GM19463 (cell line): Measurements from ENCODE around the gene ANO1.

Source experiments
- ATAC-seq: cut with Tn5 transposase; IDR thresholded peaks from one replicate; pipeline ENCODE4 v1.9.1; 2021; ENCODE audit warnings: mild to moderate bottlenecking, moderate library complexity; ENCODE audit not compliant: unreplicated experiment

ANO1 gene

DNA sequence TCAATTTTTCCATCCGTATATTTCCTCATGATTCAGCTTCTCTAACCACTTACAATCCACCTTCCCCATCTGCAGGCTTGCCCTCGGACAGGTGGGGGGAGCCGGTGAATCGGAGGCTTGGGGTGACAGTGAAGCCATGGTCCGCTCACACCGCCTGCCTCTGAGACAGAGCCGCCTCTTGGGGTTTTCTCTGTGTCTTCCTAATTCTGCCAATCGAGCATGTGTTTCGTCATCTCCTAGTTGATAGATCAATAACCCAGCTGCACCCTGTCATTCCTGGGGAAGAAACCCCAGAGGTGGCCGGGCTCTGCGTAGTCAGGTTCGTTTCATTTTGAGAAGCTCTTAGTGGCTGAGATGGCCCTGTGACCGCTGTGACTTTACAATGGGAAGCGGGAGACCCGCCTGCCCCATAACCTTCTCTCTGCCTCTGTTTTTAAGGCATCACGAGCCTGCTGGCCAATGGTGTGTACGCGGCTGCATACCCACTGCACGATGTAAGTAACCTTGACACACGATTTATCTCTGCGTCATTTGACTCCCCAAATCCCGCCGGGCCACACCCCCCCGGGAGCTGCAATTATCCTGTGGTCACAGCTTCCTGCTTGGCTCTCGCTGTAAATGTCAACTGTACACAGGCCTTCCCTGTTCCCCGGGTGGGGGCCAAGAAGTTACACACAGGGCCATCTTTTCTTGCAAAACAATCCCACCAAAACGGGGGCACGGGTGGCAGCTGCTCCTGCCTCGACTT, 33.3 kb downstream of the ANO1 start:
- ATAC-seq = no peak

DNA sequence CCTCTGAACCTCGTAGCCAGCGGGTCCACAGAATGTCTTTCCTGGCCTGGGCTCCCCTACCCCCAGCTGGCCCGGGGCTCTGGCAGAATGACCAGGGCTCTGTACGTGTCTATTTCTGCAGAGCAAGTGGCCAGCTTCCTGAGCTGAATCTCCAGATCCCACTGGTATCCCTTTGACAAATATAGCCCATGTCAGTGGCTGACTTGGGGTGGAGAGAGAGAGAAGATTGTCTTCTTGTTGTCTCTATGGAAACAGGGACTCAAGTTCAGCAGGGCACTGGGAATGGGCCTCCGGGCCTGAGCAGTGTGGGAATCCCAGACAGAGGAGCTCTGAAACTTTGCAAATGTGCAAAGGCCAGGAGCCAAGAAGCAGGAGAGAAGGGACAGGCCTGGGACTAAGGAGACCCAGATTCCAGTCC, 33.9 kb downstream of the ANO1 start:
- no peak for ATAC-seq

DNA sequence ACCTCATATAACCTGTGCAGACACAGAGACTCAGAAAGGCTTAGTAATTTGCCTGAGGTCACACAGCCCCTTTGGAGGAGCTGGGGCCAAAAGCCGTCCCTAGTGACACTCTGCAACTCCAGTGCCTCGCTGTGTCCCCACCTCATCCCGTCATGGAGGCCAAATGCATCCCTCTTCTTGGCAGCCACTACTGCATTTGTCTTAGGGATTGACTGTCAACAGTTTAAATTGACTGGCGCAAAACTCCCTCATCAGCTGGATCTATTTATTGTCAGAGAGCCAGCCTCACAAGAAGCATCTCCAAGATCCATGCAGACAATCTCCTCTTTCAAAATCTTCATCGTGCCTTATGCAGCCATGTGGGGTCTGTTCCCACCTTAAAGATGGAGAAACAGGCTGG, 35.7 kb downstream of the ANO1 start:
- no peak for ATAC-seq

DNA sequence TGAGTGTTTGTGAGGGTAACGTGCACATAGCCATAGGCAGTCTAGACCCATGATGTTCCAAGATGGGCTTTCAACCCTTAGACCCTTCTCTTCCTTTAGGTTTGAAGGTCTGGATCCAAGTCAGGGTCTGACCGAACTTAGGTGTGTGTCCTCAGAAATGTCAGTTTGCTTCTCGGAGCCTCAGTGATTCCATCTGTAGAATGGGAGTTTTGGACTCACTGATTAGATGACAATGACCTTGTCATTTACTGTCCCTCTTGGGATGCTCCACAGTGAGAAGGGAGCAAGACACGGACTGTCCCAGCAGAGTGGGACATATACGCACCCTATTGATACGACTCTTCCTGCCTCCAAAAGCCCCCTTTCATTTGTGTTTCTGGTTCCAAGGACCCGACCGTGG, 37.7 kb downstream of the ANO1 start:
- ATAC-seq = no peak

DNA sequence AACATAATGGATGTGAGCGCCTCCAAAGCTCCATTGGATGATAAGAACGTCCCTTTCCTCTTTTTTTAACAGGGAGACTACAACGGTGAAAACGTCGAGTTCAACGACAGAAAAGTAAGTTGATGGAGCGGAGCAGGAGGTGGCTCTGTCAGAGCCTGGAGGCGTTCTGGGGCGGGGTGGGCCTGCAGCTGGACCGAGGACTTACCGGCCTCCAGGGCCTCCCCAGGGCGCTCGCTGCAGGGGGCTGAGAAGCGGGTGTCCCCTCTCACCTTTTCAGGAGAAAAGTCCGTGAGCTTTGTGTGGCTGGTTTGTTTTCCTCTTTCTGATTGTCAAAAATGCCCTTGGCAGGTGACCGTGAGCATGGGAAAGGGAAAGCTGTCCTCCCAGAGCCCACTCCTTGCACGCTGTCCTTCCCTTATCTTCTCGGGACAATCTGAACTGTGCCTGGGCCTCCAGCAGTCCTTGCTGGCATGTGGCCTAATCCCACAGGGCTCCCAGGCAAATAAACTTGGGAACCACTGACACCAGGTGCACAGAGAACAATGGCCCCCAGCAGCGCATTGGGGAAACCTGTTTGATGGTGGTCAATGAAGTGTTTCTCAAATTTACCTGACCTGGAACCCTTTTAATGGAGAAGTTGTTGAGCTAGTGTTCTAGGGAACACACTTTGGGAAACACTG, 38.4 kb downstream of the ANO1 start:
- no peak for ATAC-seq

DNA sequence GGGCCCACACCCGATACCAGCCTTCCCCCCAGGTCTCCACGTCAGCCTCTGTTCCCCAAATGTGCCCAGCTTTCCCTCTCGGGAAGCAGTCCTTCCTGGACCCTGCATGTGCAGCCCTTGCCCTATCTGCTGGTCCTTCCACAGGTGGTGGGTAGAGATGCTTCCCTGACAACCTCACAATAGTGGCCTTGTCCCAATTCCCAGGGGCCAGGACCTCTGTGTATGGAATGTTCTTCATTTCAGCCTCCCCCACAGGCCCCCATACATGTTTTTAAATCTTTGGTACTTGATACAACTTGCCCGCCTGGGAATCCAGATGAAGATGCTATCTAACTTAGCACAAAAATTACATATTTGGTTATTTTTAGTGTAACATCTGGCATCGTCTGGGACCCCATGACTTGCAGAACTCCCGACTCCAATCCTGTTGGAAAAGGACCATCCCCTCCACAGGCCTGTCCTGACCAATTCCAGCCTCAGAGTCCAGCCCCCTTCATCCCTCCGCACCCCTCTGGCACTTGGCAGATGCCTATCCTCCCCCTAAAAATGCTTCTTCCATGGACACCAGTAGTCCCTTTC, 39.5 kb downstream of the ANO1 start:
- ATAC-seq = no peak

DNA sequence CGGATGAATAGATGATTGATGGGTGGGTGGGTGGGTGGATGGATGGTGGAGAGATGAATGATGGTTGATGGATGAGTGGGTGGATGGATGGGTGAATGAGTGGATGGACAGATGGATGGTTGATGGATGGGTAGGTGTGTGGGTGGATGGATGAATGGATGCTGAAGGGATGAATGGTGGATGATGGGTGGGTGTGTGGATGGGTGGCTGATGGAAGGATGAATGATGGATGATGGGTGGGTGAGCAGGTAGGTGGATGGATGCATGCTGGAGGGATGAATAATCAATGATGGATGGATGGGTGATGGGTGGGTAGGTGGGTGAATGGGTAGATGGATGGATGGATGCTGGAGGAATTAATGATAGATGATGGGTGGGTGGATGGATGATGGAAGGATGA, 40.5 kb downstream of the ANO1 start:
- ATAC-seq = no peak

DNA sequence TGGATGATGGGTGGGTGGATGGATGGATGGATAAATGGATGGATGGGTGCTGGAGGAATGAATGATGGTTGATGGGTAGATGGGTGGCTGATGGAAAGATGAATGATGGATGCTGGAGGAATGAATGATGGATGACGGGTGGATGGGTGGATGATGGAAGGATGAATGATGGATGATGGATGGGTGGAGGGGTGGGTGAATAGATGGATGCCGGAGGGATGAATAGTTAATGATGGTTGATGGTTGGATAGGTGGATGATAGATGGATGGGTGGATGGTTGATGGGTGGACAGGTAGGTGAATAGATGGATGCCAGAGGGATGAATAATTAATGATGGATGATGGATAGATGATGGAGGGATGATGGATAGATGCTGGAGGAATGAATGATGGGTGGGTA, 41.4 kb downstream of the ANO1 start:
- ATAC-seq = no peak

DNA sequence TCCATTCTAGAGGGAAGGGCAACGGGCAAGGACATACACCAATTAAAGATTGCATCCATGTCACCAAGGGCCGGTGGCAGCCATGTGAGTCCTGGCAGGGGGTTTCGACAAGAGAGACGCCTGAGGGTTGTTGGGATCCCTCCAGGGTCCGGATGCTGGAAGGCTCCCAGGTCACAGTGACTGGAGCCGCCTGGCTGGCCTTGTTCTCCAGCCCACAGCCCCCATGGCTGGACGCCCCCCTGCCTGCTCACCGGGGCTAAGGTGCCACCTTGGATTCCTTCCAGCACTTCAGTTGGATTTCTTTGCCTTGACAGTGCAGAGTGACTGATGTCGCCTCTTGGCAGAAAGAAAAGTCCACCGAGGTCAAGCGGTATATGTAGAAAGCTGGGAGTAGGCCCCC, 42.6 kb downstream of the ANO1 start:
- ATAC-seq = no peak

DNA sequence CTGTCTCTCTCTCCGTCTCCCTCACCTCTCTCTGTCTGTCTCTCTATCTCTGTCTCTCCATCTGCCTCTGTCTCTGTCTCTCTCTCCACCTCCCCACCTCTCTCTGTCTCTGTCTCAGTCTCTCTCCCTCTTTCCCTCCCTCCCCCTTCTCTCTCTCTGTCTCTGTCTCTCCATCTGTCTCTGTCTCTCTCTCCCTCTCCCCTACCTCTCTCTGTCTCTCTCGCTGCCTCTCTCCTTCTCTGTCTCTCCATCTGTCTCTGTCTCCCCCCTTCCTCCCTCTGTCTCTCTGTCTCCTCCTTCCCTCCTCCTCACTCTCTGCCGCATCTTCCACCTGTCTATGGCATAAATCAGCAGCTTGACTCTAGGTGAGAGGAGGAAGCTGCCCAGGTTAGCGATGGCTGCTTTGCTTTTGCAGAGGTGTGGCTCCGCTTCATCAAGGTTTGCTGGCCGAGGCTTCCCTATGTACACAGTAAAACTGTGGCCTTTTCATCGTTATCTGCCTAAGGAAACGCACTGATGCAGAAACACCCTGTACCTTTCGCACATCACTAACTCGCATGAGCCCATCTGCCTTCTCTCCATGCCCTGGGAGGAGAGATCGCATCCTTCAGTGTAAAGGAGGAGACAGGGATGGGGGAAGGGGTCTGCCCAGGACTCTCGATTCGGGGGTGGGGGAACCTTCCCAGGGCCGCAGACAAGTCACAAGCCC, 44.5 kb downstream of the ANO1 start:
- ATAC-seq = no peak

DNA sequence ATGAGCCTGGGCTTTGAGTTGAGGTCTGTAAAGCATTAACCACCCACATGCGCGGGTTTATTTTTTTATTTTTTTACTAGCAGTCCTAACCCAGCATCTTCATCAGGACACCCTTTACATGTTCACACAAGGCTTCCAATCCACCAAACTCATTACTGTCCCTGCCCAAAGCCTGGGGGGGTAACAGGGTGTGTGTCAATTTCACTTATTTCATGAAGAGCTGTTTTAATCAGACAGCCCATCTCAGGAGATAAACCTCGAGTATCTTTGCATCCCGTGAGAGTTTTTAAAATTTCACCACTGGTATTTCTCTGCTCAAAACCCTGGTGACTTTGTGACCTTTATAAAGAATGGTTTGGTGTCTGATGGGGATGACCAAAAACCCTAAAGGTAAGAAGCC, 45.6 kb downstream of the ANO1 start:
- ATAC-seq = no peak

DNA sequence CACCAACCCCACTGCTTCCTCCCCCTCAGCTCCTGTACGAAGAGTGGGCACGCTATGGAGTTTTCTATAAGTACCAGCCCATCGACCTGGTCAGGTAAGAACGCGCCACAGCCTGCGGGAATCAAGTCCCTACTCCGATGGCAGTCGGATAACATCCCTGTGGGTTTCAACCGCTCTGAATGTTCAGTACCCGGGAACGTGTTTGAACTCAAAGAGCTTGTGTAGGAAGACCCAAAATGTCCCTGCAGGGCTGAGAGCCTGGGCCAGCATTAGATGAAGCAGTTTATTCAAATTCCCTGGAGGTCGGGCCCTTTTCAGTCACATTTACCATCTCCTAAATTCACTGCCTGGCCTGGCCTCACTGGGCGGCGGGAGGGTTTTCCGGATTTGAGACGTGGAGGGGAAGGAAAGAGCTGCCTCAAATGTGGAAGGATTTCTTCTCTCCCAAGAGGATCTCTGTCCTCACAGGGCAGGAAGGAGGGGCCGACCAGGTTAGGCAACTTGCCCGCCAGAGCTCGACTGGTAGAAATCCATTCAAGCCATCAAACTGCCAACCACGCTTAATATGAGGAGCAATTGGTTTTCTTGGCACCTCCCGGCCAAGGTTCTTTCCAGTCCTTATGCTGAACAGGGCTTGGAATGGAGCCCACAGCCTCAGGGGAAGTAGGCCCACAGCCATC, 46.3 kb downstream of the ANO1 start:
- ATAC-seq = no peak

DNA sequence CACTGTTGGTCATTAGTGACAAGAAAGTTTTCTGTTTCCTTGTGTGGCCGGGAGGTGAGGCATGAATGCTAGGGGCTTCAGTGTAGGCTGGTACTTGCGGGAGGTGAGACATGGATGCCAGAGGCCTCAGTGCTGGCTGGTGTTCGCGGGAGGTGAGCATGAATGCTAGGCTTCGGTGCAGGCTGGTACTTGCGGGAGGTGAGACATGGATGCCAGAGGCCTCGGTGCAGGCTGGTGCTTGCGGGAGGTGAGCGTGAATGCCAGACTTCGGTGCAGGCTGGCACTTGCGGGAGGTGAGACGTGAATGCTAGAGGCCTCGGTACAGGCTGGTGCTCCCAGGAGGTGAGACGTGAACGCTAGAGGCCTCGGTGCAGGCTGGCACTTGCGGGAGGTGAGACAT, 48.4 kb downstream of the ANO1 start:
- ATAC-seq = no peak

DNA sequence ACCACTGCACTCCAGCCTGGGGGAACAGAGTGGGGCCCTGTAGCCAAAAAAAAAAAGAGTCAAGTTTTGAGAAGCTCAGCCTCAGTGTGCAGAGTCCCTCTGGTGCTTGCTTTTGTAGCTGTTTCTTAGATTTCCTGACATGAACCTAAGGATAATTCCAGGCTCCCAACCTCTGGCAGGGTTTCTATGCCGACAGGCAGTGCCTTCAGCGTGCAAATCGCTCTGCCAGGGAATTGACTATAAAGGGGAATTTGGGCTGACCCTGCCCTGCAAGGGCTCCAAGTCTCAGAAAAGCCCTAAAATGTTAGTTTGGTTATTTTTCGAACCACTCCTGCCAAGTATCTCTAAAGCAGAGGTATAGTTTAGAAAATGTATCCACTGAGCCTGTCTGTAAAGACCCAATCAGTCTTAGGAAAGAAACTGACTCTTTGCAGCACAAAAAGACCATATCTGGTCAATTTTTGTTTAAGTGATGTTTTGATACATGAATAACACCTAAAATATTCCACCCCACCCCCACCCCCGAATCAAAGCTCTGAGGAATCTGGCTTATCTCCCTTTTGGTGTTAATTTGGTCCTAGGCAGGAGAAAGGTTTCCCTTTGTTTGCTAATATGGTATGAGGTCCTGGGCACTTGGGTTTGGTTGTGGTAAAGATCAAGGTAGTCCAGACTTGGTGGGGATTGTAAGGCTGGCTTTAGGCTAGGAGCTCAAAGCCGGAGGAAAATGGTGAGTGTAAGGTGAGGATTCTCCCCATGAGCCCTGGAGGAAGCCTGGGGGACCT, 49.7 kb downstream of the ANO1 start:
- no peak for ATAC-seq

DNA sequence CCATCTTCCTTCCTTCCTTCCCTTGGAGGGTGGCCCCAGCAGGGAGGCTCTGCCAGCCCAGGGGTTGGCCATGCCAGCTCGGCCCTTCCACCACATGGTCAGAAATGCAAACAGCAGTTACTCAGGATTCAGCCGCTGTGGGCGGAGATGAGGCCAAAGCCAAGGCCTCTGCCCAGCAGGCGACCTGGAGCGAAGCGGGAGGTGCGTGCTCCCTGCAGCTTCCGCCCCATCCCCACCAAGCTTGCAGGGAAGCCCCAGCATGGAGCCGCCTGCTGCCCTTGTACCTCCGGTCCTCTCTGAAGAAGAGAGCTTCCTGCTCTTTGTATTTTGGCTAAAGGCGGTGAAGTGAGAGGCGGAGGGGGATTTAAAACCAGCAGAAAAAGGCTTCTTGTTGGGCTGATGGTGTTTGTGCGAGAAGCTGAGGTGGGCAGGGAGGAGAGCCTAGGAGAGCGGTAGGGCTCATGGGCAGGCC, 50.4 kb downstream of the ANO1 start:
- ATAC-seq = no peak

DNA sequence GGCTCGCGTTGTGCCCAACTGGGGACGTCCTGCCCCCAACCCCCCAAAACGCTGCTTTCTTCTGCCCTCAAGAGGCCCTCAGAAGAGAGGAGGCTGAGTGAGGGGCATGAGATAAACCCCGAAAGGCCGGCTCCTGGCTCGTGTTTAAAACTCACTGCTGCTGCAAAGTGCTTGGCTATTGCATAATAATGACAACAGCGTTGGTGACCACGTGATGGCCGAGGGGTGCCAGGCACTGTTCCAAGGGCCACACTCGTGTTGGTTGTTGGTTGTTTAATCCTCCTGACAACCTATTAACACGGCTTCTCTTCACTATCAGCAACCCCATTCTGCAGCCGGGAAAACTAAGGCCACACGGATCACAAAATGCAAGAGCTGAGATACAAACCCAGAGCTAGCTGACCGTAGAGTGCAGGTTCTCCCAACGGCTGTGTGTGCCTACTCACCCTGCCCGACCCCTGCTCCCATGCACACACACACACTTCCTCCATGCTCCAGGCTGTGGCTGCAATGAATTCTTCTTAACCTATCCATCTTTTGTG, 51.0 kb downstream of the ANO1 start:
- no peak for ATAC-seq

DNA sequence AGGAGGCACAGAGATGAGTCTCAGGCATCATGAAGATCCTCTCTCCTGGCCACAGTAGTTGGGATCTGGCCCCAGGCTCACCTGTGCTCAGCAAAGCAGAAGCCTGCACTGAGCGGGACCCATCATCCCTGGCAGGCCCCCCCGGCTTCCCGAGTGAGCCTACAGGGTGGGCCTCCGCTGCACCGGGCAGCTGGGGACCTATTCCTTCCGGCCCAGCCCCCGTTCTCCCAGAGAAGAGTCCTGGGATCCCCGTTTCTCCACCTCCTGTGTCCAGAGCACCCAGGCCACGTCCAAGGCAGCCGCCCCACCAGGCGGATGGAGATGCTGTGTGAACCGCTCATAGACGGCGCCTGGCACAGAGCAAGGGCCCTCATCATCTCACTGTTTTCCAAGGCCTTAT, 52.5 kb downstream of the ANO1 start:
- no peak for ATAC-seq

DNA sequence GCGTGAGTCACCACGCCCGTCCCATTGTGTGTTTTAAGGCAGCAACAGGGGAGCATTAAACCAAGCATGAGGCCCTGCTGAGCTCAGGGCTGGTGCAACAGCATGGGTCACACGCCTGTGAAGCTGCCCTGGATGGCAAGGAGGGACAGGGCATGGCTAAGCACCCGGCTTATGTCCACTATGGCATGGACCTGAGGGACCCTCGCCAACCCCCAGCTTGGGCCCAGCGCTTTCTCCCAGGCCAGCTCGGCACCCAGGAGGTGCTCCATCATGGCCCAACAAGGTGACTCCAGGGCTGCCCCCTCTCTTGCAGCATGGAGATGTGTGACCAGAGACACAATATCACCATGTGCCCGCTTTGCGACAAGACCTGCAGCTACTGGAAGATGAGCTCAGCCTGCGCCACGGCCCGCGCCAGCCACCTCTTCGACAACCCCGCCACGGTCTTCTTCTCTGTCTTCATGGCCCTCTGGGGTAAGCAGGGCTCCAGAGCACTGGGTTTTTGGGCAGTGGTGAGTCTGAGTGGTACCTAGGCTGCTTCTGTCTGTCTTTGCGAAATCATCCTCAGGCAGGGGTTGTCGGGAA, 53.6 kb downstream of the ANO1 start:
- no peak for ATAC-seq

DNA sequence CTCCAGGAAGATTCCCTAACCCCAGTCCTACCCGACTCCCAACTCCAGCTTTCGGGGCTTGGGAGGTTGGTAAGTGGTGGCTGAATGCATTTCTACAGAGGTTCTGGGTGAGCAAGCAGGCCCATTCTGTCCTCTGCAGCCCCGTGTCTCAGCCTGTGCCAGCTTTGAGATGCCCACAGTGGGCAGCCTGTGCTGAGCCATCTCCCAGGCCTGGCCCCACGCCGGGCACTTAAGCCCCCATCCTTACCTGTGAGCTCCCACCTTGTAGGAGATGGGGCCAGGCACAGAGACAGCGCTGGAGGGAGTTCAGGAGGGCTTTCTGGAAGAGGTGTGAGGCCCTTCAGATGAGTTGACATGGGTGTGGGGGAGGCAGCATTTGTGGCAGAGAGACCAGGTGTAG, 54.5 kb downstream of the ANO1 start:
- ATAC-seq = no peak
